K562 (cell line): Measurements from ENCODE around the gene IL4R. TPM values are rescaled to one million over a fixed set of nuclear protein-coding genes. Genes with fewer than 3 reads are reported as not detected.

Experiments used
- ATAC-seq: fragments of 200-7000 bp; cut with Tn5 transposase; 3 replicates; pipeline ENCODE4 v1.9.1; 2020; ENCODE audit warnings: moderate library complexity
- BruUV-seq: library from RNA; stranded (reverse); fragments of 400-500 nt; replicated peaks from 2 replicates; lab custom pipeline; 2021; lab: Mats Ljungman, UMichigan
- CTCF ChIA-PET: fragments of 300-600 bp; formaldehyde crosslinking; extraction: SDS; loops from one replicate; lab custom pipeline; 2021; ENCODE audit warnings: low intra/inter-chr PET ratio; lab: Yijun Ruan, JAX
- POLR2A ChIA-PET: fragments of 300-600, 350-650 bp; sonication (Branson Sonifier 250); formaldehyde crosslinking; extraction: SDS; loops from one replicate; lab custom pipeline; 2021; ENCODE audit warnings: antibody characterized with exemption, inconsistent platforms; lab: Yijun Ruan, JAX
- DNase-seq, 4 experiments: peaks; one replicate each; pipeline versions ENCODE4 v3.0.0 to v3.0.0-alpha.2; 2011 to 2018; ENCODE audit warnings: low spot score in 3 of 4, mixed read lengths in 3 of 4; ENCODE audit errors: extremely low read depth in 1 of 4
- FAIRE-seq: peaks from 2 replicates; lab custom pipeline; 2011; peaks lifted over from hg19 to GRCh38; lab: Jason Lieb, UNC
- H2AFZ ChIP-seq: 2 replicates; pipeline ENCODE4 v1.6.0; 2011; ENCODE audit warnings: low read depth, low read length, control low read depth, inconsistent platforms
- H3K27ac ChIP-seq: fragments of 200-600 bp; 3 replicates; pipeline ENCODE4 v1.8.0; 2011; ENCODE audit warnings: low read depth, mild to moderate bottlenecking, control low read depth, inconsistent platforms, low read length, moderate library complexity, mixed read lengths; ENCODE audit errors: extremely low read depth
- H3K27me3 ChIP-seq, 2 experiments: fragments of 300-600 bp in 1 of 2; 2 replicates in 1 of 2; 3 replicates in 1 of 2; pipeline versions ENCODE4 v1.6.0 to v1.8.0; 2011; ENCODE audit warnings: inconsistent platforms in 2 of 2, low read length in 2 of 2, mild to moderate bottlenecking in 1 of 2, mixed read lengths in 1 of 2, moderate library complexity in 1 of 2; ENCODE audit not compliant: control insufficient read depth in 2 of 2, insufficient read depth in 2 of 2
- H3K36me3 ChIP-seq: fragments of 300-600 bp; 3 replicates; pipeline ENCODE4 v1.8.0; 2011; ENCODE audit warnings: mild to moderate bottlenecking, low read length, inconsistent platforms; ENCODE audit not compliant: control insufficient read depth, insufficient read depth
- H3K4me1 ChIP-seq, 2 experiments: fragments of 200-600 bp in 1 of 2; replicated peaks in 1 of 2; 2 replicates in 1 of 2; 3 replicates in 1 of 2; pipeline versions ENCODE4 v1.5.1 to v1.8.0; 2011; ENCODE audit warnings: inconsistent platforms in 2 of 2, low read length in 2 of 2, mild to moderate bottlenecking in 1 of 2, mixed read lengths in 1 of 2, moderate library complexity in 1 of 2; ENCODE audit not compliant: control insufficient read depth in 2 of 2, insufficient read depth in 2 of 2
- H3K4me2 ChIP-seq: 2 replicates; pipeline ENCODE4 v1.6.1; 2011; ENCODE audit warnings: low read length, control low read depth, inconsistent platforms, mixed read lengths; ENCODE audit not compliant: insufficient read depth
- H3K4me3 ChIP-seq: fragments of 200-600 bp; sonication (generic), shearing (Covaris generic); 2 replicates; pipeline ENCODE4 v1.5.1; 2016; ENCODE audit warnings: control low read depth, inconsistent platforms
- H3K79me2 ChIP-seq: fragments of 200-600 bp; 3 replicates; pipeline ENCODE4 v1.8.0; 2011; ENCODE audit warnings: low read length, inconsistent platforms; ENCODE audit not compliant: control insufficient read depth, insufficient read depth
- H3K9ac ChIP-seq, 2 experiments: 2 replicates each; pipeline versions ENCODE4 v1.6.0 to v1.6.1; 2011; ENCODE audit warnings: low read depth in 2 of 2, low read length in 2 of 2, control low read depth in 1 of 2, inconsistent platforms in 1 of 2, mild to moderate bottlenecking in 1 of 2, mixed read lengths in 1 of 2; ENCODE audit not compliant: insufficient read depth in 1 of 2
- H3K9me1 ChIP-seq: one replicate; pipeline ENCODE4 v1.6.0; 2011; ENCODE audit warnings: inconsistent platforms, mild to moderate bottlenecking, low read length, moderate library complexity; ENCODE audit not compliant: control insufficient read depth, insufficient read depth
- H3K9me3 ChIP-seq: replicated peaks from 2 replicates; pipeline ENCODE4 v1.5.1; 2011; ENCODE audit warnings: low read depth, low read length, inconsistent platforms; ENCODE audit not compliant: control insufficient read depth, insufficient read depth
- H4K20me1 ChIP-seq: replicated peaks from 2 replicates; pipeline ENCODE4 v1.6.1; 2011; ENCODE audit warnings: low read length, inconsistent platforms, mixed read lengths; ENCODE audit not compliant: control insufficient read depth, insufficient read depth
- SPI1 ChIP-seq: IDR thresholded peaks from 2 replicates; pipeline ENCODE4 v1.6.1; 2011; ENCODE audit warnings: low read depth, low read length, control low read depth, borderline replicate concordance
- ZBTB11 ChIP-seq, 3 experiments: fragments of 200-800 bp in 1 of 3; fragments of 250-450 bp in 1 of 3; fragments of 450-650 bp in 1 of 3; sonication (Bioruptor Pico) in 1 of 3; sonication (Bioruptor generic) in 1 of 3; formaldehyde crosslinking in 1 of 3; IDR thresholded peaks; 2 replicates each; pipeline versions ENCODE4 v1.6.1 to v1.8.0; 2016 to 2022; ENCODE audit warnings: mild to moderate bottlenecking in 2 of 3, missing genetic modification characterization in 2 of 3, missing compliant biosample characterization in 1 of 3, moderate library complexity in 1 of 3
- ZNF586 ChIP-seq: fragments of 450-650 bp; formaldehyde crosslinking; conservative IDR thresholded peaks from 2 replicates; pipeline ENCODE4 v1.4.0; 2020; ENCODE audit warnings: mild to moderate bottlenecking, moderate library complexity
- WGBS: fragments of 100-300 bp; shearing (Covaris generic); methylation state at CpG from one replicate; pipeline ENCODE4 v1.1.6; 2016; ENCODE audit warnings: low coverage, mixed read lengths; ENCODE audit not compliant: insufficient coverage; ENCODE audit errors: missing lambda C conversion rate; 5-methylcytosine and 5-hydroxymethylcytosine counted together
- in situ Hi-C: fragments of 300-500 bp; cut with MboI; formaldehyde crosslinking; loops from 4 replicates; pipeline ENCODE4 v1.15.0; 2018; ENCODE audit warnings: inconsistent platforms, mixed read lengths
- intact Hi-C: fragments of 100-400 bp; cut with micrococcal nuclease; formaldehyde crosslinking; loops from 2 replicates; pipeline ENCODE4 v1.14.2; 2022
- polyA plus RNA-seq, 8 experiments: library from polyadenylated mRNA; depleted of rRNA in 4 of 8; stranded (reverse) in 5 of 8; unstranded in 3 of 8; fragments of >200 nt; fragmentation: Nextera tagmentation in 2 of 8; fragmentation: Illumina TruSeq in 1 of 8; extraction: Ambion mirVana in 2 of 8; extraction: Trizol in 1 of 8; gene quantifications; 2 replicates each; pipeline versions ENCODE4 v1.2.1 to v1.2.3, GENCODE V29; 2011 to 2014; ENCODE audit warnings: inconsistent platforms in 1 of 8, missing spikeins in 1 of 8
- total RNA-seq, 7 experiments: library from RNA; depleted of rRNA in 6 of 7; stranded (reverse); fragments of >200 nt in 6 of 7; fragmentation: Illumina TruSeq in 2 of 7; extraction: Trizol in 2 of 7; gene quantifications; 2 replicates each; pipeline versions ENCODE4 v1.2.1 to v1.2.3, GENCODE V29; 2011 to 2021; ENCODE audit warnings: low replicate concordance in 1 of 7

IL4R gene
- total and polyA plus RNA-seq, 9 of the 15 experiments (the other 6 are each of a cell fraction or from before 2014, with no cell fraction given): 0.17 to 5.8 (median 3.3) TPM

GRCh38 chr16:27285676-27286196, 28.0 kb upstream of the IL4R start (continued):
- TF ChIP-seq ZBTB11 (CRISPR knock-in tag; IDR thresholded peaks at IDR 0.05): peak in 1 of 3 experiments; percentile 37; a peak in 1 of 6 replicates

GRCh38 chr16:27286451-27286850, 27.3 kb upstream of the IL4R start:
- peaks cover 0 to 2% of the 10 kb centered on the region in 2 experiments; a peak in 1 of 5 replicates for H3K4me1 ChIP-seq
- no peaks in the 10 kb centered on the region for H4K20me1 ChIP-seq
- peaks cover 4 to 10% of the 10 kb centered on the region in 2 experiments; a peak in 4 of 5 replicates for H3K27me3 ChIP-seq
- H2AFZ ChIP-seq: peak overlapping the region; percentile 16; the same call in 1 of the 2 replicates
- DNase-seq (no peak), FAIRE-seq (no peak), ATAC-seq (no peak)
- 71% methylated on average over 4 of the region's 4 CpGs for WGBS
- H3K4me2 ChIP-seq: no peak overlapping the region
- no peaks in the 10 kb centered on the region for H3K9me1 ChIP-seq
- no peaks in the 10 kb centered on the region for H3K79me2 ChIP-seq
- H3K27ac ChIP-seq: no peak overlapping the region
- in situ Hi-C loops: no loop called here
- no peaks in the 10 kb centered on the region for H3K36me3 ChIP-seq
- ChIA-PET POLR2A (no interaction called here), CTCF (no interaction called here)
- no peaks in the 10 kb centered on the region for H3K9me3 ChIP-seq
- no peak overlapping the region for H3K9ac ChIP-seq
- intact Hi-C loops: loop anchor here (10.0 kb wide), 1 partner anchor 112 kb away; no protein-coding TSS in a partner anchor
- TF ChIP-seq ZNF586 (CRISPR knock-in tag): no peak
- 0 out of 2 replicates have a peak, but pooled peaks have one; percentile 4 for TF ChIP-seq SPI1
- no TSS peak for BruUV-seq
- H3K4me3 ChIP-seq: no peak overlapping the region
